ENCODE results near the gene PTPRT. TPM values are rescaled to one million over a fixed set of nuclear protein-coding genes. Genes with fewer than 3 reads are reported as not detected.

The PTPRT gene
- total and polyA plus RNA-seq, 2 of the 4 experiments (the other 2 are of a cell fraction): not detected

DNA sequence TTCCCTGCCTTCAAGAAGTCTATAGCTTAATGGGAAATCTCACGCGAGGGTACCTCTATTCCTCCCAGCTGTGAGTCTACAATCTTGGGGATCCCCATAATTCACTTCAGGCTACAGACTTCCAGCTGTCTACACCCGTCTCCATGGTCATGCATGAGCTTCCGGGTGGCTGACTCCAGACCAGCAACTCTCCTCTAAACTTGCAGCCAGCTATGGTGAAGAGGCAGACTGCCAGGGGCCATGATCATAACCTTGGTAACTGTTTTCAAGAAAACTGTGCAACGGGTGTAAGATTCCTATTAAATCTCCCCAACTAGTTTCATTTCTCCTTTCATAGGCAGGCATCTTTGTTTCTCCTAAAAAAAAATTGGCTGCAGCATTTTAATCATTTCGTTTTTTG lies 1037.1 kb downstream of the PTPRT start:
- Histone ChIP-seq H3K4me2 (ENCODE audit: low read depth, low read length) (no peak overlapping the region), H2AK5ac (ENCODE audit: low read depth, low read length) (no peak overlapping the region), H4K5ac (ENCODE audit: low read depth, low read length) (no peak overlapping the region), H3K27ac (ENCODE audit: insufficient read depth, low read length) (no peak overlapping the region), H3K27me3 (ENCODE audit: control insufficient read depth, insufficient read depth, low read length) (no peaks in the 10 kb centered on the region), H2BK15ac (ENCODE audit: low read depth, low read length) (no peak overlapping the region), H2BK5ac (ENCODE audit: low read depth, low read length, poor library complexity, severe bottlenecking) (no peak overlapping the region), H3K9me3 (ENCODE audit: control insufficient read depth, insufficient read depth, low read length) (peaks cover 28% of the 10 kb centered on the region), H2BK20ac (ENCODE audit: low read depth, low read length) (no peak overlapping the region), H3K9me1 (ENCODE audit: insufficient read depth, low read length) (no peaks in the 10 kb centered on the region), H4K8ac (ENCODE audit: low read depth in 2 of 2, low read length in 2 of 2) (no peak overlapping the region), H3K56ac (ENCODE audit: extremely low read depth, insufficient read depth, low read length) (no peak overlapping the region), H4K91ac (ENCODE audit: insufficient read depth, low read depth, low read length) (no peak overlapping the region), H3K4me3 (ENCODE audit: insufficient read depth, low read depth, low read length) (no peak overlapping the region), H3K18ac (ENCODE audit: low read depth, low read length) (no peak overlapping the region), H2BK120ac (ENCODE audit: low read depth, low read length) (no peak overlapping the region), H4K20me1 (ENCODE audit: insufficient read depth, low read length) (no peaks in the 10 kb centered on the region), H3K23ac (ENCODE audit: low read depth, low read length) (no peak overlapping the region), H3K4ac (ENCODE audit: low read depth, low read length) (no peak overlapping the region), H3K9ac (ENCODE audit: low read depth, low read length) (no peak overlapping the region), H3K79me1 (ENCODE audit: low read depth in 1 of 2, low read length in 2 of 2) (no peaks in the 10 kb centered on the region), H3K4me1 (ENCODE audit: control insufficient read depth, insufficient read depth, low read length) (no peaks in the 10 kb centered on the region), H2AFZ (replicated peaks; ENCODE audit: low read length, poor library complexity) (no peak overlapping the region), H3K36me3 (ENCODE audit: control insufficient read depth, insufficient read depth, low read length) (no peaks in the 10 kb centered on the region), H3K14ac (replicated peaks; ENCODE audit: low read depth, low read length) (no peak overlapping the region), H2AK9ac (replicated peaks; ENCODE audit: low read depth, low read length, poor library complexity) (no peak overlapping the region)
- no TSS peak for BruUV-seq (replicated peaks)
- dilution Hi-C loops (cut with HindIII; ENCODE audit: low sequenced_read_pairs, unreplicated experiment): no loop called here
- intact Hi-C loops (cut with micrococcal nuclease): no loop called here
- ATAC-seq (ENCODE audit: low read depth) (no peak), DNase-seq (no peak)
- in situ Hi-C loops (cut with MboI; ENCODE audit: low sequenced_read_pairs): no loop called here
- 60% methylated on average over 2 of the region's 6 CpGs; no CpG with 5 or more reads in 1 of the 2 experiments for WGBS, 2 experiments (ENCODE audit: extremely low coverage in 2 of 2, insufficient read length in 1 of 2)
- CTCF ChIA-PET: no interaction called here
- TF ChIP-seq RFX5 (IDR thresholded peaks at IDR 0.05; ENCODE audit: low read depth, low read length) (no peak), MAZ (IDR thresholded peaks at IDR 0.05; ENCODE audit: borderline replicate concordance, low read depth, low read length) (no peak), BHLHE40 (IDR thresholded peaks at IDR 0.05; ENCODE audit: low read depth, low read length) (no peak), CEBPB (IDR thresholded peaks at IDR 0.05; ENCODE audit: low read depth, low read length) (no peak), RCOR1 (IDR thresholded peaks at IDR 0.05; ENCODE audit: insufficient replicate concordance, low read length) (no peak)
- TF ChIP-seq, protein P1, sequence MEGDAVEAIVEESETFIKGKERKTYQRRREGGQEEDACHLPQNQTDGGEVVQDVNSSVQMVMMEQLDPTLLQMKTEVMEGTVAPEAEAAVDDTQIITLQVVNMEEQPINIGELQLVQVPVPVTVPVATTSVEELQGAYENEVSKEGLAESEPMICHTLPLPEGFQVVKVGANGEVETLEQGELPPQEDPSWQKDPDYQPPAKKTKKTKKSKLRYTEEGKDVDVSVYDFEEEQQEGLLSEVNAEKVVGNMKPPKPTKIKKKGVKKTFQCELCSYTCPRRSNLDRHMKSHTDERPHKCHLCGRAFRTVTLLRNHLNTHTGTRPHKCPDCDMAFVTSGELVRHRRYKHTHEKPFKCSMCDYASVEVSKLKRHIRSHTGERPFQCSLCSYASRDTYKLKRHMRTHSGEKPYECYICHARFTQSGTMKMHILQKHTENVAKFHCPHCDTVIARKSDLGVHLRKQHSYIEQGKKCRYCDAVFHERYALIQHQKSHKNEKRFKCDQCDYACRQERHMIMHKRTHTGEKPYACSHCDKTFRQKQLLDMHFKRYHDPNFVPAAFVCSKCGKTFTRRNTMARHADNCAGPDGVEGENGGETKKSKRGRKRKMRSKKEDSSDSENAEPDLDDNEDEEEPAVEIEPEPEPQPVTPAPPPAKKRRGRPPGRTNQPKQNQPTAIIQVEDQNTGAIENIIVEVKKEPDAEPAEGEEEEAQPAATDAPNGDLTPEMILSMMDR (conservative IDR thresholded peaks at IDR 0.05; ENCODE audit: low read depth, low read length): no peak
- TF ChIP-seq, protein P2, sequence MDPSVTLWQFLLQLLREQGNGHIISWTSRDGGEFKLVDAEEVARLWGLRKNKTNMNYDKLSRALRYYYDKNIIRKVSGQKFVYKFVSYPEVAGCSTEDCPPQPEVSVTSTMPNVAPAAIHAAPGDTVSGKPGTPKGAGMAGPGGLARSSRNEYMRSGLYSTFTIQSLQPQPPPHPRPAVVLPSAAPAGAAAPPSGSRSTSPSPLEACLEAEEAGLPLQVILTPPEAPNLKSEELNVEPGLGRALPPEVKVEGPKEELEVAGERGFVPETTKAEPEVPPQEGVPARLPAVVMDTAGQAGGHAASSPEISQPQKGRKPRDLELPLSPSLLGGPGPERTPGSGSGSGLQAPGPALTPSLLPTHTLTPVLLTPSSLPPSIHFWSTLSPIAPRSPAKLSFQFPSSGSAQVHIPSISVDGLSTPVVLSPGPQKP (IDR thresholded peaks at IDR 0.05; ENCODE audit: borderline replicate concordance, low read depth, low read length): no peak
- POLR2A ChIA-PET (ENCODE audit: unreplicated experiment): no interaction called here

All from IMR-90 (cell line).